Muscle layer of colon (tissue), 2 donors: Measurements from ENCODE around the gene TBC1D10A.

Source experiments
- H3K27ac ChIP-seq: one replicate; pipeline ENCODE4 v1.7.0; 2013; ENCODE audit warnings: low read depth, mild to moderate bottlenecking, low read length, moderate library complexity
- H3K27me3 ChIP-seq, 2 donors: one replicate each; pipeline ENCODE4 v1.7.0; 2013; ENCODE audit warnings: low read length in 2 of 2, mild to moderate bottlenecking in 2 of 2; ENCODE audit not compliant: insufficient read depth in 2 of 2, control insufficient read depth in 1 of 2
- H3K36me3 ChIP-seq: one replicate; pipeline ENCODE4 v1.7.0; 2013; ENCODE audit warnings: mild to moderate bottlenecking, low read length; ENCODE audit not compliant: insufficient read depth
- H3K4me1 ChIP-seq: one replicate; pipeline ENCODE4 v1.7.0; 2013; ENCODE audit warnings: mild to moderate bottlenecking, low read length; ENCODE audit not compliant: insufficient read depth
- H3K4me3 ChIP-seq, 2 donors: one replicate each; pipeline ENCODE4 v1.7.0; 2013; ENCODE audit warnings: low read length in 2 of 2, low read depth in 1 of 2, mild to moderate bottlenecking in 1 of 2, moderate library complexity in 1 of 2
- H3K9ac ChIP-seq: one replicate; pipeline ENCODE4 v1.7.0; 2013; ENCODE audit warnings: low read length
- H3K9me3 ChIP-seq: one replicate; pipeline ENCODE4 v1.7.0; 2013; ENCODE audit warnings: mild to moderate bottlenecking, low read length
- donor health status: abdominal sarcoma.
- donor health status: Adenocarcinoma of cecum.

Gene TBC1D10A, protein sequence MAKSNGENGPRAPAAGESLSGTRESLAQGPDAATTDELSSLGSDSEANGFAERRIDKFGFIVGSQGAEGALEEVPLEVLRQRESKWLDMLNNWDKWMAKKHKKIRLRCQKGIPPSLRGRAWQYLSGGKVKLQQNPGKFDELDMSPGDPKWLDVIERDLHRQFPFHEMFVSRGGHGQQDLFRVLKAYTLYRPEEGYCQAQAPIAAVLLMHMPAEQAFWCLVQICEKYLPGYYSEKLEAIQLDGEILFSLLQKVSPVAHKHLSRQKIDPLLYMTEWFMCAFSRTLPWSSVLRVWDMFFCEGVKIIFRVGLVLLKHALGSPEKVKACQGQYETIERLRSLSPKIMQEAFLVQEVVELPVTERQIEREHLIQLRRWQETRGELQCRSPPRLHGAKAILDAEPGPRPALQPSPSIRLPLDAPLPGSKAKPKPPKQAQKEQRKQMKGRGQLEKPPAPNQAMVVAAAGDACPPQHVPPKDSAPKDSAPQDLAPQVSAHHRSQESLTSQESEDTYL

DNA sequence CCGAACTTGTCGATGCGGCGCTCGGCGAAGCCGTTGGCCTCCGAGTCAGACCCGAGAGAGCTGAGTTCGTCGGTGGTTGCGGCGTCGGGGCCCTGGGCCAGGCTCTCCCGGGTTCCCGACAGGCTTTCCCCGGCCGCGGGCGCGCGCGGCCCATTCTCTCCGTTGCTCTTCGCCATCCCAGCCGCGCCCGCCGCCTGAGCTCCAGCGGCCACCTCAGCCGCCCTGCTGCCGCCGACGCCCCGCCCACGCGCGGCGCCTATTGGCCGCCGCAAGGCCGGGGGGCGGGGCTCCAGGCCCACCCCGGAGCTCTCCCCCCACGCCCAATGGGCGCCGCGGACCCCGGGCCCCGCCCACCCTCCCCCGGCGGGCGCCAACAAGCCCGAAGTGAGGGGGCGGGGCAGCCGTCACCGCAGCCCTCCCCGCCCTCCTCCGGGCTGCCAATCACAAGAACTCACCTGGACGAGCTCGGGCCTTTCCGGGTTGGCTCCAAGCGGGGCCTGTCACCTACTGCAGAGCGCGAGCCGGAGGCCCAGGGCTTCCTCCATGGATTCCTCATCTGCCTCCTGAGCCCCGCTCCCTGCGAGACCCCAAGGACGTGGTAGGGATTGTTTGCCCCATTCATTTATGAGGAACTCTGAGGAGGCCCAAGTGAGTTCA lies at the start of gene TBC1D10A:
TSS of gene TBC1D10A (minus strand) at position 236 of the 657 bp plus-strand sequence. CDS start at position 176, 60 bp downstream.
- peak within 1 kb of the TSS; percentile 81 for H3K27ac ChIP-seq
- no peaks in the 10 kb centered on the region for H3K27me3 ChIP-seq
- H3K4me1 ChIP-seq = peaks cover 39% of the 10 kb centered on the region
- peak within 1 kb of the TSS; percentile 60 for H3K9ac ChIP-seq
- H3K9me3 ChIP-seq = no peaks in the 10 kb centered on the region
- no peaks in the 10 kb centered on the region for H3K36me3 ChIP-seq
- H3K4me3 ChIP-seq = peak within 1 kb of the TSS; percentile 74 to 82

DNA sequence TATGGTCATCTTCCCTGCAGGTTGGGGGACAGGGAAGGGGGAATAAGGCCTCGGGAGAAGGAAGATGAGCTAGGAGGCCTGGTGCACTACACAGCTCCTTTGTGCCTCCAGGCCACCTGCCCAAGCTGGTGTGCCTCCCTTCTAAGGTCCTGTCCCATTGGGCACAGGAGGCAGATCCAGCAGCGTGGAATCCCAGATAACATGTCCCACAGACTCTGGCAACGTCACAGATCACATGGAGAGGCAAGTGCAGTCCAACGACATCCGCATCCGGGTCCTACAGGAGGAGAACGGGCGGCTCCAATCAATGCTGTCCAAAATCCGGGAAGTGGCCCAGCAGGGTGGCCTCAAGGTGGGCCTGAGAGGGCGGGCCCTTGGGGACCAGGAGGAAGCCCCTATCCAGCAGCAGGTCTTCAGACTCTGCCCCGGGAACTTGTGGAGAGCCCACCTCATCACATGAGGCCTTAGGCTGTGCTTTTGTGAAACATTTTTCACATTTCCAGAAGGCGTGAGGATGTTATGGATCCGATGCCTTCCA lies 48.6 kb upstream of the TBC1D10A start:
- Histone ChIP-seq H3K9ac (no peak overlapping the region), H3K4me3 (no peak overlapping the region), H3K4me1 (no peaks in the 10 kb centered on the region), H3K36me3 (no peaks in the 10 kb centered on the region), H3K27ac (no peak overlapping the region), H3K9me3 (no peaks in the 10 kb centered on the region), H3K27me3 (no peaks in the 10 kb centered on the region)

DNA sequence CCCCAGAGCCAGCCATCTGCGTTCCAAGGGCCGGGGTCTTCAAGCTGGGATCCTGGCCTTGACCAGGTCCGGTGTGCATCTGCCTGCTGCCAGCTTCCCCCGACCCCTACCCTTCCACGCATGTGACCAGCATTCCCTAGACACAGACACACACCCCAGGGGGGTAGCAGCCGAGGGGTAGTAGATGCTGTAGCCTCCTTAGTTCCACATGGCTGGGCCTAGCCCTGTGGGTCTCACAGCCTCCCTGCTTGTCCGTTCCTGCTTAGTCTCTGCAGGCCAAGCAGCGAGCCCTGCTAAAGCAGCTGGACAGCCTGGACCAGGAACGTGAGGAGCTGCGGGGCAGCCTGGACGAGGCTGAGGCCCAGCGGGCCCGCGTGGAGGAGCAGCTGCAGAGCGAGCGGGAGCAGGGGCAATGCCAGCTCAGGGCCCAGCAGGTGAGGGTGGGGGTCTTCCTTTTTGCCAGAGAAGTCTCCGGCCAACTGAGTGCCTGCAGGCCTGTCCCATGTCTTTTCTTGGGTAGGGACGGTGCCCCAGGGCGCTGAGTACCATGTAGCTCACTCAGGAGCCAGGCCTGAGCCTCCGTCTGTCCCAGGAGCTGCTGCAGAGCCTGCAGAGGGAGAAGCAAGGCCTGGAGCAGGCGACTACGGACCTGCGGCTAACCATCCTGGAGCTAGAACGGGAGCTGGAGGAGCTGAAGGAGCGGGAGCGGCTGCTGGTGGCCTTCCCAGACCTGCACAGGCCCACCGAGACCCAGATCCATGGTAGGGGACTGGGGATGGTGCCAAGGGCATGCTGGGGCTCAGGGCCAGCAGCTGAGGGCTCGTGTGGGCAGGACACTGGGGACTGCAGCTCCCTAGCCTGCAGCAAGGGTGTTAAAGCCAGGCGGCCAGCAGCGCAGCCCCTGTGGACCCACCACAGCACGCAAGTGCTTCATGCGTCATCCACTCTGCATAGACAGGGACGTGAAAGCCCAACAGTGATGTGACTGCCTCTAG lies 46.9 kb upstream of the TBC1D10A start:
- no peaks in the 10 kb centered on the region for H3K27me3 ChIP-seq
- no peak overlapping the region for H3K9ac ChIP-seq
- no peaks in the 10 kb centered on the region for H3K9me3 ChIP-seq
- no peaks in the 10 kb centered on the region for H3K4me1 ChIP-seq
- H3K27ac ChIP-seq = no peak overlapping the region
- no peak overlapping the region for H3K4me3 ChIP-seq
- no peaks in the 10 kb centered on the region for H3K36me3 ChIP-seq

DNA sequence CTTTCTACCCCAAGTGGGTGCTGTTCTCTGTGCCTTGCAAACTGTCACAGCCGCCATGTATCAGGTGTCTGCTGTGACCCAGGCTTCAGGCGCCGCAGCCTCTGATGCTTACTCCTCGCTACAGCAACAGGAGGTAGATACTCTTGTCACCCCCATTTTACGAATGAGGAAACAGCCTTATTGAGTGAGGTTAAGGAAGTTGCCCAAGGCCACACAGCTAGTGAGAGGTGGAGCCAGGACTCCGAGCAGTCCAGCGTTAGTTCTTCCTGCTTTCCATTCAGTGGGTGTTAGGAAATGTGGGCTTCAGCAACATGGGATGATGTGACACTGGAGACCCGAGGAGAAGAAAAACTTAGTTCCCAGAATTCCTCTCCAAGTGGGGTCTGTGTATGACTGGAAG lies 46.2 kb upstream of the TBC1D10A start:
- Histone ChIP-seq H3K27me3 (no peaks in the 10 kb centered on the region), H3K36me3 (no peaks in the 10 kb centered on the region), H3K27ac (no peak overlapping the region), H3K9ac (no peak overlapping the region), H3K4me1 (no peaks in the 10 kb centered on the region), H3K9me3 (no peaks in the 10 kb centered on the region), H3K4me3 (no peak overlapping the region)

DNA sequence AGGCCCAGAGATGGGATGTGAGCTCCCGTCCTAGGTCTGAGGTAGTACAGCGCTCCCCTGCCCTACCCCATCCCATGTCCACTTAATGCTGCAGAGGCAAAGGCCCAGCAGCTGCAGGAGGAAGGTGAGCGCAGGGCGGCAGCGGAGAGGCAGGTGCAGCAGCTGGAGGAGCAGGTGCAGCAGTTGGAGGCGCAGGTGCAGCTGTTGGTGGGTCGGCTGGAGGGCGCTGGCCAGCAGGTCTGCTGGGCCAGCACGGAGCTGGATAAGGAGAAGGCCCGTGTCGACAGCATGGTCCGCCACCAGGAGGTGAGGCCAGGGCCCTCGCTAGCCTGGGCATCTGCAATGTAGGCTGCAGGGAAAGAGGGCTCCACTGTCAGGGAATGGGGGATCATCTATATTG lies 45.2 kb upstream of the TBC1D10A start:
- Histone ChIP-seq H3K4me1 (no peaks in the 10 kb centered on the region), H3K9ac (no peak overlapping the region), H3K4me3 (no peak overlapping the region), H3K36me3 (no peaks in the 10 kb centered on the region), H3K27me3 (no peaks in the 10 kb centered on the region), H3K9me3 (no peaks in the 10 kb centered on the region), H3K27ac (no peak overlapping the region)

DNA sequence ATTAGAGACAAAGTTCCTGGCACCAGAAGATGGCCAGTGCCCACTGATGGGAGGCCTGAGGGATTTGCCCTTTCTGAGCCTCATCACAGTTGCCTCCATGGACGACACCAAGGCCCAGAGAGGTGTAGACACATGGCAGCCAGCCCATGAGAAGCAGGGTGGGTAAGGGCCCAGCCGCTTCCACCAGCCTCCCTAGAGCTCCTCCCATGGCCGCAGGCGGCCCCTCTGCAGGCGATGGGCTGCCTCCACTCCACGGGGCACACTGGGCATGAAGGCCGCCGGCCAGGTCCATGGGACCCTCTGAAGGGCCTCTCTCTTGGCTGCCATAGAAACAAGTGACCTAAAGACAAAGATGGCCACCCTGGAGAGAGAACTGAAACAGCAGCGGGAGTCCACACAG lies 44.6 kb upstream of the TBC1D10A start:
- Histone ChIP-seq H3K36me3 (no peaks in the 10 kb centered on the region), H3K9ac (no peak overlapping the region), H3K27ac (no peak overlapping the region), H3K4me3 (no peak overlapping the region), H3K4me1 (no peaks in the 10 kb centered on the region), H3K27me3 (no peaks in the 10 kb centered on the region), H3K9me3 (no peaks in the 10 kb centered on the region)

DNA sequence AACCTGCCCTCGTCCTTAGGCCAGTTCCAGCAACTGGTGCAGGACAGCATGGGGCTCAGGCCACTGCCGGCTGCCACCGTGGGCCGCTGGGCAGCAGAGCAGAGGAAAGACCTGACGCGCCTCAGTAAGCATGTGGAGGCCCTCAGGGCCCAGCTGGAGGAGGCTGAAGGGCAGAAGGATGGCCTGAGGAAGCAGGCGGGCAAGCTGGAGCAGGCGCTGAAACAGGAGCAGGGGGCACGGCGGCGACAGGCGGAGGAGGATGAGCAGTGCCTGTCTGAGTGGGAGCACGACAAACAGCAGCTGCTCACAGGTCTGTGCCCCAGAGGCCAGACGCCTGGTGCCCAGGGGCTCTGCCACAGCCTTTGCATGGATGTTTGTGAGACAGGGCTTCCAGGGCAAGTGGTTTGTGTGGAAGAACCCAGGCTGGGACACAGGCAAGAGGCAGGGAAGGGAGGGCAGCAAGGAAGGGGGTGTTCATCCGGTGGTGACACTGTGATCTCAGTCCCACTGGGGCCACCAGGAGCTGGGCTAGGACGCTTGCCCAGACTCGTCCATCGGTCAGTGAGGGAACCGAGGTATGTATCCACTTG lies 44.0 kb upstream of the TBC1D10A start:
- Histone ChIP-seq H3K4me3 (no peak overlapping the region), H3K36me3 (no peaks in the 10 kb centered on the region), H3K9ac (no peak overlapping the region), H3K9me3 (no peaks in the 10 kb centered on the region), H3K4me1 (no peaks in the 10 kb centered on the region), H3K27ac (no peak overlapping the region), H3K27me3 (no peaks in the 10 kb centered on the region)

DNA sequence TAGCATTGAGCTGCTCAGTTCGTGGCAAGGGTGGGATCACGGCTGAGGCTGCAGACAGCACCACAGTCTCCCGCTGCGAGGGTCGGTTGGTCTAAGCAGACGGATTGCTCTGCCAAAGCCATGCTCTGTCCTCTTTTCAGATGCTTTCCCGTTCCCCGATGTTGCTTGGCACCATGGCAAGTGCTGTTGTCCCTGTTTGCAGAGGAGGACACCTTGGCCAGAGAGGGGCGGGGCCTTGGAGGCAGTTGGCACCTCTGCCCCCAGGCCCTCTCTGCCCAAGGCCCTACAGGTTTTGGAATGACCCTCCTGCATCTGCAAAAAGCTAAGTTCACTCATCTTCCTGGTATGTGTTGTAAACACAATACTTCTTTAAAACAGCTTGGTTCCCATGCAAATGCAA lies 41.7 kb upstream of the TBC1D10A start:
- no peak overlapping the region for H3K27ac ChIP-seq
- H3K9me3 ChIP-seq = no peaks in the 10 kb centered on the region
- no peaks in the 10 kb centered on the region for H3K27me3 ChIP-seq
- no peak overlapping the region for H3K4me3 ChIP-seq
- H3K9ac ChIP-seq = no peak overlapping the region
- no peaks in the 10 kb centered on the region for H3K36me3 ChIP-seq
- no peaks in the 10 kb centered on the region for H3K4me1 ChIP-seq

DNA sequence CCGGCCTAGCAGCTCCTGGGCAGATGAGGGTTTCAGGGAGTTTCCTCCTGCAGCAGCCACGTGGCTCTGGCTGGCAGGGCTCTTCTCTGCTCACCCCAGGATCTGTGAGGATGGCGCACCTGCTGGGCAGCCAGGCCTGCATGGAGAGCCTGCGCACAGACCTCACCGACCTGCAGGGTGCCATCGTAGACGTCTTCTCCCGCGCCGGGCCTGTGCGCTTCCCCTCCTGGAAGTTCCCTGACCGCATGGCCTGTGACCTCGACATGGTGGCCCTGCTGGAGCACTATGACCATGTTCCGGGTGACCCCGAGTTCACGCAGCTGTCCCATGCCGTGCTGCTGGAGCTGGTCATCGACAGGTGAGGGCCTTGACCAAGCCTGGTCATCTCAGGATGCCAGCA lies 39.1 kb upstream of the TBC1D10A start:
- no peaks in the 10 kb centered on the region for H3K4me1 ChIP-seq
- H3K27me3 ChIP-seq = no peaks in the 10 kb centered on the region
- no peak overlapping the region for H3K4me3 ChIP-seq
- H3K9me3 ChIP-seq = no peaks in the 10 kb centered on the region
- no peaks in the 10 kb centered on the region for H3K36me3 ChIP-seq
- H3K27ac ChIP-seq = no peak overlapping the region
- no peak overlapping the region for H3K9ac ChIP-seq

DNA sequence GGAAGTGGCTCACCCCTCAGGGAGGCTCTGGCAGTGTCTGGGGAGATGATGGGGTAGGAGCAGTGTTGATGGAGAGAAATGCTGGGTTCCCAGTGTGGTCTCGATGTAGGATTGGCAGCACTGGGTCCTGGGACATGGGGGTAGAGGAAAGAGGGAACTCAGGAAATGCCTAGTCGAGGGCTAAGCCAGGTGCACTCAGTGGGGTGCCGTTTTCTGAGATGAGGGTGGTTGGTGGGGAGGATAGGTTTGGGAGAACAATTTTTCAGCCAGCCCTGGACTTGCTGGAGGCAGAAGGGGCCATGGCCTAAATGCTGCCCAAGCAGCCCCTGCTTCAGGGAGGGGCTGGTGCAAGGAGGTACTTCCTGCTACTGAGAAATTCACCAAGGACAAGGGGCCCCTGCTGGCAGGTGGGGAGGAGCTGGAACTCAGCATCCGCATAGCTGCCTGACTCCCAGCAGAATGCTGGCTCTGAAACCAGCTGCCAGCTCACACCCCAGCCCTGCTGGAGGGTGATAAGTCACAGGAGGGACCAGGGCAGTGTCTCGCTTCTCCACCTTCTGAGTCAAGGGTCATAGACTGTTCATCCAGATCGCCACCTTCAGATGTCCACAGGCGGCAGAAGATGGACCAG lies 36.0 kb upstream of the TBC1D10A start:
- Histone ChIP-seq H3K4me1 (no peaks in the 10 kb centered on the region), H3K9ac (no peak overlapping the region), H3K27me3 (no peaks in the 10 kb centered on the region), H3K36me3 (no peaks in the 10 kb centered on the region), H3K27ac (no peak overlapping the region), H3K4me3 (no peak overlapping the region), H3K9me3 (no peaks in the 10 kb centered on the region)
